MG63 (cell line): Measurements from ENCODE around the gene KRT75. TPM values are rescaled to one million over a fixed set of nuclear protein-coding genes. Genes with fewer than 3 reads are reported as not detected.
"Not testable (repeated sequence)": the region's sequence is repeated elsewhere in the genome, so short reads cannot be mapped to it uniquely, and the experiment has no call there.

Source experiments
- DNase-seq: peaks from one replicate; pipeline ENCODE4 v3.0.0-alpha.2; 2020
- H3K27me3 ChIP-seq: fragments of 250-450 bp; sonication (Bioruptor Pico); 2 replicates; pipeline ENCODE4 v1.5.1; 2020; ENCODE audit warnings: mild to moderate bottlenecking, moderate library complexity
- H3K36me3 ChIP-seq: fragments of 250-450 bp; sonication (Bioruptor Pico); 2 replicates; pipeline ENCODE4 v1.5.1; 2020; ENCODE audit warnings: mild to moderate bottlenecking, moderate library complexity
- H3K4me3 ChIP-seq: fragments of 250-450 bp; sonication (Bioruptor Pico); 2 replicates; pipeline ENCODE4 v1.5.1; 2020; ENCODE audit warnings: mild to moderate bottlenecking, moderate library complexity
- H3K9me3 ChIP-seq: fragments of 250-450 bp; sonication (Bioruptor Pico); 2 replicates; pipeline ENCODE4 v1.5.1; 2020; ENCODE audit warnings: mild to moderate bottlenecking, moderate library complexity
- total RNA-seq: library from RNA; depleted of rRNA; stranded (reverse); fragments of >200 nt; shearing (Covaris generic); gene quantifications from 2 replicates; pipeline ENCODE4 v1.2.3, GENCODE V29; 2014; ENCODE audit warnings: low replicate concordance; rRNA removed

KRT75 gene
- total RNA-seq = not detected in 2 replicates

DNA sequence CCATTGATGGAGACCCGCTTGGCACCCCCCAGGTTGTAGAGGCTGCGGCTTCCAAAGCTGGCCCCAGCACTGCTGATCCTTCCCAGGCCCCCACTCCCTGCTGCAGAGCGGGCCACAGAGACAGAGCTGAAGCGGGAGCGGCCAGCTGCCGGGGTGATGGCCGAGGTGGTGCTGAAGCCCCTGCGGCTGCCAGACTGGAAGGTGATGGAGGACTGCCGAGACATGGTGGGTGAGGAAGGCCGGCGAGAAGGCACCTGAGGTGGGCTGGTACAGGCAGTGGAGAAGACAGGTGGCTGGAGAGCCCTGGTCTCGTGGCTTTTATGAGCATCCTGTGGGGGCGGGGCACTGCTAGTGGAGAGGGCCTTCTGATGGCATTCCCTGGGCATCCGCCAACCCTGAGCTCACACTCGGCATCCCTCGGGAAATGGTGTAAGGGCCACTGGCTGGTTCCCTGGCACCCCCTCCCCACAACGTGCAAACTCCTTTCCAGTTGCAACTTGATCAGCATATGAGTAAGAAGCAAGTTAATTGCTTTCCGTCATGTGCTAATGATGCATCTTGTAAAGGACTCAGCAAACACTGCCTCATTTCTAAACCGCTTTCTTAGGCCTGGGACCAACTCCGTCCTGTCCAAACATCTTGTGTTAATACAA is at the start of gene KRT75:
KRT75 (minus strand) TSS at position 291 of the 653 bp plus-strand sequence; CDS start at position 224, 67 bp downstream.
- no peak within 1 kb of the TSS for H3K4me3 ChIP-seq
- peaks cover 6% of the 10 kb centered on the region for H3K27me3 ChIP-seq
- H3K36me3 ChIP-seq = no peaks in the 10 kb centered on the region
- no peaks in the 10 kb centered on the region for H3K9me3 ChIP-seq
- DNase-seq = peak; percentile 33

DNA sequence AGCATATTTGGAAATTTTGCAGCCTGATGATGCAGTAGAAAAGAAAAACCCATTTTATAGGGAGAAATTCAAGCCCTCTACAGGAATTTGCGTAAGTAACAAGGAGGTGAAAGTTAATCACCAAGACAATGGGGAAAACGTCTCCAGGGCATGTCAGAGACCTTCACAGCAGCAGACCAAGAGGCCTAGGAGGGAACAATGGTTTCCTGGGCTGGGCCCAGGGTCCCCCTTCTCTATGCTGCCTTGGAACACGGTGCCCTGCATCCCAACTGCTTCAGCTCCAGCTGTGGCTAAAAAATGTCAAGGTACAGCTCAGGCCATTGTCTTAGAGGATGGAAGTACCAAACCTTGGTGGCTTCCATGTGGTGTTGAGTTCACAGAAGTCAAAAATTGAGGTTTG is 45.9 kb upstream of the KRT75 start:
- H3K27me3 ChIP-seq = peaks cover 8% of the 10 kb centered on the region; the same call in 1 of the 2 replicates
- H3K4me3 ChIP-seq = no peak overlapping the region
- H3K9me3 ChIP-seq = peaks cover 12% of the 10 kb centered on the region

DNA sequence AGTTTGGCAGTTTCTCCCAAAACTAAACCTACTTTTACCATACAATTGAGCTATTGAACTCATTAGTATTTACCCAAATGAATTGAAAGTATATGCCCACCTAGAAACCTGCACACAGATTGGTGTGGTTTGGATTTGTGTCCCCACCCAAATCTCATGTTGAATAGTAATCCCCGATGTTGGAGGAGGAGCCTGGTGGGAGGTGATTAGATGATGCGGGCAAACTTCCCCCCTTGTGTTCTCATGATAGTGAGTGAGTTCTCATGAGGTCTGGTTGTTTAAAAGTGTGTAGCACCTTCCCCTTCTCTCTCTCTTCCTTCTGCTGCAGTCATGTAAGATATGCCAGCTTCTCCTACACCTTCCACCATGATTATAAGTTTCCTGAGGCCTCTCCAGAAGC is 43.5 kb upstream of the KRT75 start:
- Histone ChIP-seq H3K9me3 (peaks cover 3% of the 10 kb centered on the region; the same call in 1 of the 2 replicates), H3K4me3 (no peak overlapping the region), H3K27me3 (peaks cover 8% of the 10 kb centered on the region; the same call in 1 of the 2 replicates), H3K36me3 (no peaks in the 10 kb centered on the region)
- DNase-seq = no peak

More for the DNA sequence above, 45.9 kb upstream of the KRT75 start:
- no peak for DNase-seq
- no peaks in the 10 kb centered on the region for H3K36me3 ChIP-seq

DNA sequence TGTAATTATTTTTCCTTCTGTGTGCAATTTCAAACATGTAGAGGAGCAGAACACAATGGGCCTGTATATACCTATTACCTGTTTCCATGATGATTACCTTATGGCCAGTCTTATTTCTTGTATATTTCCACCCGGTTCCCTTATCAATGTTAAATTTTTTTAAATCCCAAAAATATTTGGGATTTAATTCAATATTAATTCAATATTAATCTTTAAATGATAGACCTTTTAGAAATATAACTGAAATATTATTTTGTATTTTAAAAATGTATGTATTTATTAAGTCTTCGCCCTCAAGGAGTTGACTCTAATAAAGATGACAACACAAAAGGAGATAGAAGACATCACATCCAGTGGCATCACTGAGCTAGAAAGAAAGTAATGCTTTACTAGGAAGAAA is 40.0 kb upstream of the KRT75 start:
- H3K4me3 ChIP-seq = no peak overlapping the region
- peaks cover 3% of the 10 kb centered on the region; the same call in 1 of the 2 replicates for H3K27me3 ChIP-seq
- DNase-seq = no peak
- peaks cover 3% of the 10 kb centered on the region; the same call in 1 of the 2 replicates for H3K9me3 ChIP-seq
- no peaks in the 10 kb centered on the region for H3K36me3 ChIP-seq

DNA sequence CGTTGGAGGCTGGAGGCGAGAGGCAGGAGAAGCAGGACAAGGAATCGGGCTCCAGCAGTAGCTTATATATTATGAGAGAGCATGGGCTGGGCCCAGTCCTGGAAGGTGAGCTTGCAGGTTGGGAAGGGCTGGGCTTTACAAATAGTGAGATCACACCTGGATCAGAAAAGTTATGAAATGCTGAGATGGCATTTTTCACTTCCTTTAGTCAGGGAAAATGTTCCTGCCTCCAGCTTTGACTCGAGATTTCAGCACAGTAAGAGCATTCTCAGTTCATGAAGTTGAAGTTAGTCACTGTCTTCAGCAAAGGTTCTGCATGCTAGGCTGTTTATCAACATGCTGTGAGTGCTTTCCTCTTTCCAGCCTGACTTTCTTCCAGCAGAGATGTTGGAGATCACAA is 39.6 kb upstream of the KRT75 start, which contains the start of gene KRT6C:
KRT6C (minus strand) TSS at position 38 of the 400 bp plus-strand sequence. CDS start 68 bp downstream, outside the sequence.
- Histone ChIP-seq H3K4me3 (no peak within 1 kb of the TSS), H3K27me3 (peaks cover 3% of the 10 kb centered on the region; the same call in 1 of the 2 replicates), H3K36me3 (no peaks in the 10 kb centered on the region), H3K9me3 (peaks cover 3% of the 10 kb centered on the region; the same call in 1 of the 2 replicates)
- DNase-seq = no peak

DNA sequence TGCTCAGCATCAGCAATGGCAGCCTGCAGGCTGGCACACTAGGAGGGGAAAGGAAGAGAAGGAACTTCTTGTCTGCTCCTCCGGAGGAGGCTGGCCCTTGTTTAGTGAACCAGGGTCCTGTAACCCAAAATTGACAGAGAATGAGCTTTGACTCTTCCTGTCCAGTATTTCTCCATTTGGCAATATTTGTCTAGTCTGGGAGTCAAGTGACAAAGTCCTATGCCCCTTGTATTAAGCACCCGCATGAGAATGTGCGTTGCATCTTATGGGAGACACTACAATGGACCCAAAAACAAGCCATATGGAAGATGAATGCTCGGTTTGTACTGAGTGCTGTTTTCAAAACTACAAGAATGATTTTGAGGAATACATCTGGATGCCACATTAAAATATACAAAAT is 35.7 kb upstream of the KRT75 start:
- H3K36me3 ChIP-seq = no peaks in the 10 kb centered on the region
- no peaks in the 10 kb centered on the region for H3K9me3 ChIP-seq
- H3K4me3 ChIP-seq = no peak overlapping the region
- peaks cover 5% of the 10 kb centered on the region for H3K27me3 ChIP-seq
- DNase-seq = no peak

DNA sequence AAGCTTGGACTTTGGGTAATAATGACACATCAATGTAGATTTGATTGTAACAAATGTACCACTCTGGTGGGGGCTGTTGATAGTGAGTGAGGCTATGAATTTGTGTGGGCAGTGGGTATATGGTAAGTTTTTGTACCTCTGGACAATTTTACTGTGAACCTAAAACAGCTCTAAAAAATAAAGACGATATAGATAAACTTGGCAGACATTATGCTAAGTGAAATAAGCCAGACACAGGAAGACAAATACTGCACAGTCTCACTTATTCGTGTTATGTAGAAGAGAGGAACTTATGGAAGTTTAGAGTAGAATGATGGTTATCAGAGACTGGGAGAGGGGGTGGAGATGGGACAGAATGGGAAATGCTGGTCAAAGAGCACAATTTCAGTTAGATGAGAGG is 30.7 kb upstream of the KRT75 start:
- H3K9me3 ChIP-seq = no peaks in the 10 kb centered on the region
- DNase-seq = no peak
- H3K27me3 ChIP-seq = peaks cover 8% of the 10 kb centered on the region; the same call in 1 of the 2 replicates
- H3K4me3 ChIP-seq = no peak overlapping the region
- no peaks in the 10 kb centered on the region for H3K36me3 ChIP-seq

DNA sequence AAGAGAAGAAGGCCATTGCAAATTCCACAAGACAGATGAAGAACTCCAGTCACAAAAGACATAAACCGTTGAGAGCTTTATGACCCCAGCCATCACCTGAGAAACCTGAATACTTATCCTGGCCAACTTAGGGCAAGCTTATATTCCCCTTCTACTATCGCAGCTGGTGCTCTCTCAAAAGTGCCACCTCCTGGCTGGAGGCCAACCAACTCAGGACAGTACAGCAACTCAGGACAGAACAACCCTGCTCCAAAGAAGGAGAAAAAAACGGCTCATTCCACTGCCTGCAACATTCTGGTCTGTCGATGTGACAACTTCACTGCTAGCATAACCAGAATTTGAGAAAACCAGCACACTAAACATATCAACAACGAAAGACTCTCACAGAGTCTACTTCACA is 27.5 kb upstream of the KRT75 start:
- Histone ChIP-seq H3K9me3 (no peaks in the 10 kb centered on the region), H3K4me3 (no peak overlapping the region), H3K36me3 (no peaks in the 10 kb centered on the region), H3K27me3 (peaks cover 8% of the 10 kb centered on the region; the same call in 1 of the 2 replicates)
- no peak for DNase-seq

DNA sequence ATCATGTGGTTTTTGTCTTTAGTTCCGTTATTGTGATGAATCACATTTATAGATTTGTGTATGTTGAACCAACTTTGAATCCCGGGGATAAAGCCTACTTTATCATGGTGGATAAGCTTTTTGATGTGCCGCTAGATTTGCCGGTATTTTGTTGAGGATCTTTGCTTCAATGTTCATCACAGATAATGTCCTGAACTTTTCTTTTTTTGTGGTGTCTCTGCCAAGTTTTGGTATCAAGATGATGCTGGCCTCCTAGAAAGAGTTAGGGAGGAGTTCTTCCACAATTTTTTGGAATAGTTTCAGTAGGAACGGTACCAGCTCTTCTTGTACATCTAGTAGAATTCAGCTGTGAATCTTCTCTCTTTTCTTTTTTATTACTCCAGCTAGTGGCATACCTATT is 24.7 kb upstream of the KRT75 start:
- Histone ChIP-seq H3K9me3 (no peaks in the 10 kb centered on the region), H3K27me3 (peaks cover 3% of the 10 kb centered on the region; the same call in 1 of the 2 replicates), H3K36me3 (no peaks in the 10 kb centered on the region), H3K4me3 (no peak overlapping the region)
- no peak for DNase-seq

DNA sequence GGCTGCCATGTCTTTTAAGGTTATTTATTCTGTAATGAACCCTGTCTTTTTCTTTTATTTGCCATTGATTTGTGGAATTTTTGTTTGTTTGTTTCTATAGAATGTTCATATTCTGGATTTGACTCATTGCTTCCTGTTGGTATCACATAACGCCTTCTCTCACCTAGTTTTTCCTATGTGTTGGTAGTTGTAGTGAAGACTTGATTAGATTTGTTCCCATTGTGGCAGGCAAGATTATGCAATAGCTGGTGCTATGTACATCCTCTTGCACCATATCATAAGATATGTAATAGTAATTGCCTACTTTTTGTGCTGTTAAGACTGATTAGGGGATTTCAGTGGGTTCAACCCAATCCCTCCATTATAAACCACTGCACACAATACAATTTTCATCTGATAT is 21.6 kb upstream of the KRT75 start:
- no peaks in the 10 kb centered on the region for H3K36me3 ChIP-seq
- H3K27me3 ChIP-seq = no peaks in the 10 kb centered on the region; the same call in 1 of the 2 replicates
- H3K9me3 ChIP-seq = no peaks in the 10 kb centered on the region
- DNase-seq = no peak
- H3K4me3 ChIP-seq = no peak overlapping the region

DNA sequence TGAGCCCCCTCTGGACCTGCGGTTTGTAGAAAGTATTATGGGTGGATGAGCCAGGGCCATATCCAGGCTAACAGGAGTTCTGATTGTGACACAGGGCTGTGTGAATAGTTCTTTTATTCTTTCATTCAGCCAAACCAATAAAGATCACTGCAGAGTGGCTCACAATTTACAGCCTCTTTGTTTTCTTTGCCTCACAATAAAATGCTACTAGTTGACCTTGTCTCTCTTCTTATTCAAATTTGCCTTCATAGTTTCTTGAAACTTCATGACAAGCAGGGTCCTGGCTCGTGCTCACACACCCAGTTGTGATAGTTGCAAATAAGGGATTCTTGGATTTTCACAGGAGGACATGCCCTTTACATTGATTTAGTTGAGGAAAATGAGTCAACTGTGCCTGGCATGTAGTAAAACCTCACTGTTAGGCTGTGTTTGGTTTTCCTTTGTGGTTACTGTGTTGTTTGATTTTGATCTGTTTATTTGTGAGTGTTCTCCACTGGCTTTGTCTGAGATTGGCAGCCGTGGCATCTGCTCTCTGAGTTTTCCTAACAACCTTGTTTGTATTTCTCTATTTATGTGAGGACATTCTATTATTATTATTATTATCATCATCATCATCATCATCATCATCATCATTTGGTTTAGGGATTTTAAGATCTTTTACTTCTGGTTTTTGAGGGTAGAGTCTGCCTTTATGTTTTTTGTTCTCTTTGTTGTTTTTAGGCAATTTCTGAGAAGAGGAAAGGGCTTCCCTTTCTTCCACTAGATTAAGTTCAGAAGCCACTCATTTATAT is 20.4 kb upstream of the KRT75 start:
- no peaks in the 10 kb centered on the region; the same call in 1 of the 2 replicates for H3K27me3 ChIP-seq
- H3K36me3 ChIP-seq = no peaks in the 10 kb centered on the region
- no peak for DNase-seq
- no peak overlapping the region for H3K4me3 ChIP-seq
- H3K9me3 ChIP-seq = no peaks in the 10 kb centered on the region

DNA sequence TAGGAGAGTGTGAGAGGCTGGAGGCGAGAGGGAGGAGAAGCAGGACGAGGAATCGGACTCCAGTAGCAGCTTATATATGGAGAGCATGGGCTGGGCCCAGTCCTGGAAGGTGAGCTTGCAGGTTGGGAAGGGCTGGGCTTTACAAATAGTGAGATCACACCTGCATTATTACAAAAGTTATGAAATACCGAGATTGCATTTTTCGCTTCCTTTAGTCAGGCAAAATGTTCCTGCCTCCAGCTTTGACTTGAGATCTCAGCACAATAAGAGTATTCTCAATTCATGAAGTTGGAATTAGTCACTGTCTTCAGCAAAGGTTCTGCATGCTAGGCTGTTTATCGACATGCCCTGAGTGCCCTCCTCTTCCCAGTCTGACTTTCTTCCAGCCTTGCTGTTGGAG is 17.9 kb upstream of the KRT75 start, which contains the start of gene KRT6B:
KRT6B (minus strand) TSS at position 46 of the 400 bp plus-strand sequence. CDS start 68 bp downstream, outside the sequence.
- no peaks in the 10 kb centered on the region for H3K36me3 ChIP-seq
- H3K4me3 ChIP-seq = no peak within 1 kb of the TSS
- no peaks in the 10 kb centered on the region for H3K27me3 ChIP-seq
- no peak for DNase-seq
- H3K9me3 ChIP-seq = no peaks in the 10 kb centered on the region

DNA sequence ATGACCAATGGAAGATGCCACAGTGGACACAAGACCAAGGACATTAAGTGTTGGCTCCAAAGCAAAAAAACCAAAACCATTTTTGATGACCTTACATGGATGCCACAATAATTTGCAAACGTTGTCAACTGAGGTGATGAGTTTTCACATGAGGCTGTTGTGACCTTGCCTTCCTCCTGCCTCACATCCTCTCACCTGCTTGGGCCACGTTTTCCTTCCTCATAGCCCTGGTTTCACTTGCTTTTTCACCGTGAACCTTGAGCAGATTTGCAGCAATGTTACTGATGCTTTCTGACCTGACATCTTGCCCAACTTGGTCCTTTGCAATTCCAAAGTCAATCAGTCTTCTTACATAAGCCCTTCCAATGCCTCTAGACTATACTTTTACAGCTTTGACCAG is 14.1 kb upstream of the KRT75 start:
- Histone ChIP-seq H3K4me3 (no peak overlapping the region), H3K36me3 (no peaks in the 10 kb centered on the region), H3K9me3 (no peaks in the 10 kb centered on the region), H3K27me3 (no peaks in the 10 kb centered on the region)
- no peak for DNase-seq

DNA sequence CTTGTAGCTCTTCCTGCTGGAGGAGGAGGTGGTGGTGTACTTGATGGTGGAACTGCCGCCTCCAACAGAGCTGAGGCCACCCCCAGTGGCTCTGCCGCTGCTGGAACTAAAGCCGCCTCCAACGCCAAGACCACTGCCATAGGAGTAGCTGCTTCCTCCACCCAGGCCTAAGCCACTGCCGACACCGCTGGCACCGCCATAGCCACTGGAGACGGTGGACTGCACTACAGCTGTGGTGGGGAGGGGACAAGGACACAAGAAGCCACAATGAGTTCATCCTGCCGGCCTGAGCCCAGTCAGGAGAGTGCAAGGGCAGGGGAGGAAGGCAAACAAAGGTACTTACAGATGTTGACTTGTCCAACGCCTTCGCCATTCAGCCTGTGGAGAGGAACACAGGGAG is 13.0 kb upstream of the KRT75 start:
- H3K9me3 ChIP-seq, H3K4me3 ChIP-seq, DNase-seq, H3K27me3 ChIP-seq, H3K36me3 ChIP-seq: not testable (repeated sequence)

DNA sequence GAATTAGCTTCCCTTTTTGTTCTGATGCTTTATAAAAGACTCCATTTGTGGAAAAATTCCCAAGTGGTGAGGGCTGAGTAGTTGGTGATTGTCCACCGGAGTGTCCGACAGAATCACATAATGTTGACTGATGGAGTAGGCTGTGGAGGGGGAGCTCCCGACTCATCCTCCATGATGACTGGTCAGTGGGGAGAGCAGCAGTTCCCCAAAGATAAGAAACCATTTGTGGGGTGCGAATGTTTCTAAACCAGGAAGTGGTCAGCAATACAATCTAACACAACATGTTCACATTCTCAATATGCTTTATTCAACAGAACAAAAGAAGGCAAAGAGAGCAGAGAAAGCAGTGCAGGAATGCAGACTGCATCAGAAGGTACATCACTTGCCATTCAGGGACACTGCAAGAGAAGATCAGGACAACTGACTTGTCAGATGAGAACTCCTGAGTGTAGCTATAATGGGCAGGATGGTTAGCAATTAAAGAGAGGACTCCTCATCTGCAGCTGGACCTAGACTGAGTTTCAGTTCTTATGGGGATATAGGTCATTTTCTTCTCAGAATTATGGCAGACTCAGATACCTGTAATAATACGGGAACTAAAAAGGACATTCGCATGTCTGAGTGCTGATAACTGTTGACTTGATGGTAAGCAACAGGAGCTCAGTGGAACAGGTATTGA is 12.3 kb upstream of the KRT75 start:
- Histone ChIP-seq H3K9me3 (no peaks in the 10 kb centered on the region), H3K36me3 (no peaks in the 10 kb centered on the region), H3K4me3 (no peak overlapping the region), H3K27me3 (no peaks in the 10 kb centered on the region)
- no peak for DNase-seq

DNA sequence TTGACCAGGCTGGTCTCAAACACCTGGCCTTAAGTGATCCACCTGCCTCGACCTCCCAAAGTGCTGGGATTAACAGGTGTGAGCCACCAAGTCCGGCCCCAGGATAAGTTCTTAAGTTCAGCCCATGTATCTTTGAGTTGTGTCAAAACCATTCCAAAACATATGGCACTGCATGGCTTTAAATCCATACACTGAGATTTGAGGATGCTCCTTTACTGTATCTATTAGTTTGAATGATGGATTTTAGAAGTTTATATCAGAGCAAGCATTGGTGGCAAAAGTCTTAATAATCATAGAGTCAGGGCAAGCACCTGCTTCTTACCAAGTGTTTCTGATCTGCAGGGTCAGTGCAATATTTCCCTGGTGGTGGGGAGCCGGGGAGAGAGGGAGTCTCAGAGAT is 11.7 kb upstream of the KRT75 start:
- no peaks in the 10 kb centered on the region for H3K9me3 ChIP-seq
- no peaks in the 10 kb centered on the region for H3K27me3 ChIP-seq
- no peaks in the 10 kb centered on the region for H3K36me3 ChIP-seq
- H3K4me3 ChIP-seq = no peak overlapping the region
- DNase-seq = no peak
